ENCODE data around the gene TBL2.
"Not testable (repeated sequence)": the region's sequence is repeated elsewhere in the genome, so short reads cannot be mapped to it uniquely, and the experiment has no call there.

DNA sequence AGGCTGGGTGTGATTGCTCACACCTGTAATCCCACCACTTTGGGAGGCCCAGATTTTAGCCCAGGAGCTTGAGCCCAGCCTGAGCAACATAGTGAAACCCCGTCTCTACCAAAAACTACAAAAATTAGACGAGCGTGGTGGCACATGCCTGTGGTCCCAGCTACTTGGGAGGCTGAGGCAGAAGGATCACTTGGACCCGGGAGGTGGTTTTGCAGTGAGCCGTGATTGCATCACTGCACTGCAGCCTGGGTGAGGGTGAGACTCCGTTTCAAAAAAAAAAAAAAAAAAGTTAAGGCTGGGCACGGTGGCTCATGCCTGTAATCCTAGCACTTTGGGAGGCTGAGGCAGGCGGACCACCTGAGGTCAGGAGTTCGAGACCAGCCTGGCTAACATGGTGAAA, 2.6 kb upstream of the TBL2 start:
- TF ChIP-seq CTCF, POLR2AphosphoS5 (IDR thresholded peaks at IDR 0.05): not testable (repeated sequence)
